K562 (cell line): ENCODE results near the gene LBP. TPM values are rescaled to one million over a fixed set of nuclear protein-coding genes. Genes with fewer than 3 reads are reported as not detected.
A peak's percentile ranks its signal among the peaks of the same experiment; 100 is the strongest.

ENCODE experiments used
- CBX8 ChIP-seq: fragments of 200-600 bp; sonication (generic); IDR thresholded peaks from 2 replicates; pipeline ENCODE4 v1.6.1; 2012; ENCODE audit warnings: borderline replicate concordance, mixed run types, low read depth, mild to moderate bottlenecking, moderate library complexity, mixed read lengths, low read length, control low read depth, inconsistent platforms; ENCODE audit not compliant: poor library complexity, severe bottlenecking; ENCODE audit errors: extremely low read depth
- CTBP1 ChIP-seq: fragments of 450-650 bp; IDR thresholded peaks from 2 replicates; pipeline ENCODE4 v1.6.1; 2016; ENCODE audit warnings: borderline replicate concordance
- FOXK1 ChIP-seq: sonication (generic); formaldehyde crosslinking; IDR thresholded peaks from 2 replicates; pipeline ENCODE4 v1.8.0; 2022; ENCODE audit warnings: missing genetic modification reagents, mild to moderate bottlenecking, borderline replicate concordance
- HNRNPLL ChIP-seq: fragments of 200-400 bp; formaldehyde crosslinking; IDR thresholded peaks from 2 replicates; pipeline ENCODE4 v1.6.1; 2017; ENCODE audit warnings: low read length, low read depth, mild to moderate bottlenecking; ENCODE audit not compliant: poor library complexity, severe bottlenecking
- MTA2 ChIP-seq: fragments of 450-650 bp; IDR thresholded peaks from 2 replicates; pipeline ENCODE4 v1.6.1; 2016; ENCODE audit warnings: low read depth
- NCOR1 ChIP-seq: fragments of 450-650 bp; IDR thresholded peaks from 2 replicates; pipeline ENCODE4 v1.6.1; 2016; ENCODE audit warnings: mild to moderate bottlenecking, moderate library complexity
- PATZ1 ChIP-seq: fragments of 250-450 bp; sonication (Bioruptor Pico); IDR thresholded peaks from 2 replicates; pipeline ENCODE4 v1.5.0; 2020; ENCODE audit warnings: mild to moderate bottlenecking, borderline replicate concordance
- POU5F1 ChIP-seq: fragments of 150-350 bp; IDR thresholded peaks from 2 replicates; pipeline ENCODE4 v1.6.1; 2014; ENCODE audit warnings: borderline replicate concordance, low read length, low read depth, mild to moderate bottlenecking; ENCODE audit not compliant: partially characterized antibody
- RB1 ChIP-seq: fragments of 450-650 bp; IDR thresholded peaks from 2 replicates; pipeline ENCODE4 v1.6.1; 2017; ENCODE audit warnings: low read depth, mild to moderate bottlenecking
- RBM25 ChIP-seq: fragments of 200-400 bp; formaldehyde crosslinking; IDR thresholded peaks from 2 replicates; pipeline ENCODE4 v1.6.1; 2018; ENCODE audit warnings: low read length, low read depth, moderate library complexity; ENCODE audit not compliant: severe bottlenecking
- TEAD1 ChIP-seq, 2 experiments: fragments of 450-650 bp in 1 of 2; sonication (generic) in 1 of 2; formaldehyde crosslinking; IDR thresholded peaks; 2 replicates each; pipeline versions ENCODE4 v1.4.0 to v1.8.0; 2020 to 2022; ENCODE audit warnings: mild to moderate bottlenecking in 2 of 2, missing genetic modification reagents in 1 of 2
- TRIM28 ChIP-seq: fragments of 450-650 bp; IDR thresholded peaks from 2 replicates; pipeline ENCODE4 v1.6.1; 2017
- VEZF1 ChIP-seq: fragments of 200-800 bp; sonication (Bioruptor generic); IDR thresholded peaks from 2 replicates; pipeline ENCODE4 v1.6.1; 2017; ENCODE audit warnings: missing genetic modification characterization, missing compliant biosample characterization
- XRCC5 ChIP-seq: fragments of 200-400 bp; formaldehyde crosslinking; IDR thresholded peaks from 2 replicates; pipeline ENCODE4 v1.6.1; 2017; ENCODE audit warnings: low read depth, mild to moderate bottlenecking, low read length
- ZBTB2 ChIP-seq: fragments of 450-650 bp; IDR thresholded peaks from 2 replicates; pipeline ENCODE4 v1.6.1; 2016; ENCODE audit warnings: antibody characterized with exemption
- ZNF174 ChIP-seq: fragments of 250-450 bp; sonication (Bioruptor Pico); IDR thresholded peaks from 2 replicates; pipeline ENCODE4 v1.4.0; 2020; ENCODE audit warnings: mild to moderate bottlenecking
- ZNF41 ChIP-seq: fragments of 250-450 bp; sonication (Bioruptor Pico); conservative IDR thresholded peaks from 2 replicates; pipeline ENCODE4 v1.4.0; 2020; ENCODE audit warnings: mild to moderate bottlenecking
- ZNF444 ChIP-seq: fragments of 250-450 bp; sonication (Bioruptor Pico); IDR thresholded peaks from 2 replicates; pipeline ENCODE4 v1.4.0; 2020; ENCODE audit warnings: mild to moderate bottlenecking, moderate library complexity
- polyA plus RNA-seq, 8 experiments: library from polyadenylated mRNA; depleted of rRNA in 4 of 8; stranded (reverse) in 5 of 8; unstranded in 3 of 8; fragments of >200 nt; fragmentation: Nextera tagmentation in 2 of 8; fragmentation: Illumina TruSeq in 1 of 8; extraction: Ambion mirVana in 2 of 8; extraction: Trizol in 1 of 8; gene quantifications; 2 replicates each; pipeline versions ENCODE4 v1.2.1 to v1.2.3, GENCODE V29; 2011 to 2014; ENCODE audit warnings: inconsistent platforms in 1 of 8, missing spikeins in 1 of 8
- total RNA-seq, 7 experiments: library from RNA; depleted of rRNA in 6 of 7; stranded (reverse); fragments of >200 nt in 6 of 7; fragmentation: Illumina TruSeq in 2 of 7; extraction: Trizol in 2 of 7; gene quantifications; 2 replicates each; pipeline versions ENCODE4 v1.2.1 to v1.2.3, GENCODE V29; 2011 to 2021; ENCODE audit warnings: low replicate concordance in 1 of 7
- TF ChIP-seq, protein P1 (sequence below): fragments of 200-400 bp; formaldehyde crosslinking; IDR thresholded peaks from 2 replicates; pipeline ENCODE4 v1.6.1; 2017; ENCODE audit warnings: mild to moderate bottlenecking, low read depth, low read length, moderate library complexity
- TF ChIP-seq, protein P2 (sequence below): fragments of 250-450 bp; sonication (Bioruptor Pico); IDR thresholded peaks from 2 replicates; pipeline ENCODE4 v1.8.0; 2022; ENCODE audit warnings: moderate library complexity, mild to moderate bottlenecking, inconsistent platforms

Gene LBP
- total and polyA plus RNA-seq, 9 of the 15 experiments (the other 6 are each of a cell fraction or from before 2014, with no cell fraction given), result 0.06 to 0.31 (median 0.09) TPM; not detected in 3

DNA sequence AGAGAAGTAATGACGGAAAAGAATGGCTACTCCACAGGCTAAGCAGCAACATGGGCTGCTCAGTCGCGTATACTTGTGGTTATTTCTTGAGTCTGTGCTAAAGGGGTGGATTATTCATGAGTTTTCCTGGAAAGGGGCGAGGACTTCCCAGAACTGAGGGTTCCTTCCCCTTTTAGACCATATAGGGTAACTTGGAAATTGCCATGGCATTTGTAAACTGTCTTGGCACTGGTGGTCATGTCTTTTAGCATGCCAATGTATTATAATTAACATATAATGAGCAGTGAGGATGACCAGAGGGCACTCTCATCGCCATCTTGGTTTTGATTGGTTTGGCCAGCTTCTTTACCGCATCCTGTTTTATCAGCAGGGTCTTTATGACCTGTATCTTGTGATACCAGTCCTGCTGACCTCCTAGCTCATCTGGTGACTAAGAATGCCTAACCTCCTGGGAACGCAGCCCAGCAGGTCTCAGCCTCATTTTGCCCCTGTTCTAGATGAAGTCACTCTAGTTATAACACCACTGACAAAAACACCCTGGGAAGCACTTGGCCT lies 11.4 kb downstream of the LBP start (continued):
- TF ChIP-seq HNRNPLL (no peak), ZNF444 (no peak), POU5F1 (no peak), CBX8 (no peak), CTBP1 (peak; percentile 56; the same call in 1 of the 2 replicates), ZNF174 (CRISPR knock-in tag) (no peak), FOXK1 (CRISPR knock-in tag) (no peak), ZBTB2 (no peak), MTA2 (no peak), TEAD1 (CRISPR knock-in tag; IDR thresholded peaks at IDR 0.05) (no peak), NCOR1 (peak; percentile 5; the same call in 1 of the 2 replicates), TRIM28 (no peak), VEZF1 (peak; percentile 36; the same call in 1 of the 2 replicates), ZNF41 (CRISPR knock-in tag) (no peak), RB1 (no peak), XRCC5 (no peak), RBM25 (no peak), PATZ1 (no peak)
- TF ChIP-seq, protein P1, sequence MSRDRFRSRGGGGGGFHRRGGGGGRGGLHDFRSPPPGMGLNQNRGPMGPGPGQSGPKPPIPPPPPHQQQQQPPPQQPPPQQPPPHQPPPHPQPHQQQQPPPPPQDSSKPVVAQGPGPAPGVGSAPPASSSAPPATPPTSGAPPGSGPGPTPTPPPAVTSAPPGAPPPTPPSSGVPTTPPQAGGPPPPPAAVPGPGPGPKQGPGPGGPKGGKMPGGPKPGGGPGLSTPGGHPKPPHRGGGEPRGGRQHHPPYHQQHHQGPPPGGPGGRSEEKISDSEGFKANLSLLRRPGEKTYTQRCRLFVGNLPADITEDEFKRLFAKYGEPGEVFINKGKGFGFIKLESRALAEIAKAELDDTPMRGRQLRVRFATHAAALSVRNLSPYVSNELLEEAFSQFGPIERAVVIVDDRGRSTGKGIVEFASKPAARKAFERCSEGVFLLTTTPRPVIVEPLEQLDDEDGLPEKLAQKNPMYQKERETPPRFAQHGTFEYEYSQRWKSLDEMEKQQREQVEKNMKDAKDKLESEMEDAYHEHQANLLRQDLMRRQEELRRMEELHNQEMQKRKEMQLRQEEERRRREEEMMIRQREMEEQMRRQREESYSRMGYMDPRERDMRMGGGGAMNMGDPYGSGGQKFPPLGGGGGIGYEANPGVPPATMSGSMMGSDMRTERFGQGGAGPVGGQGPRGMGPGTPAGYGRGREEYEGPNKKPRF, result no peak
- TF ChIP-seq, protein P2, sequence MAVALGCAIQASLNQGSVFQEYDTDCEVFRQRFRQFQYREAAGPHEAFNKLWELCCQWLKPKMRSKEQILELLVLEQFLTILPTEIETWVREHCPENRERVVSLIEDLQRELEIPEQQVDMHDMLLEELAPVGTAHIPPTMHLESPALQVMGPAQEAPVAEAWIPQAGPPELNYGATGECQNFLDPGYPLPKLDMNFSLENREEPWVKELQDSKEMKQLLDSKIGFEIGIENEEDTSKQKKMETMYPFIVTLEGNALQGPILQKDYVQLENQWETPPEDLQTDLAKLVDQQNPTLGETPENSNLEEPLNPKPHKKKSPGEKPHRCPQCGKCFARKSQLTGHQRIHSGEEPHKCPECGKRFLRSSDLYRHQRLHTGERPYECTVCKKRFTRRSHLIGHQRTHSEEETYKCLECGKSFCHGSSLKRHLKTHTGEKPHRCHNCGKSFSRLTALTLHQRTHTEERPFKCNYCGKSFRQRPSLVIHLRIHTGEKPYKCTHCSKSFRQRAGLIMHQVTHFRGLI, result no peak
